Astrocyte (in vitro differentiated cells and primary cell): ENCODE data around the gene COL27A1. TPM values are rescaled to one million over a fixed set of nuclear protein-coding genes. Genes with fewer than 3 reads are reported as not detected.

Source experiments
- DNase-seq: peaks from one replicate; pipeline ENCODE4 v3.0.0-alpha.2; 2010; ENCODE audit warnings: low read depth
- FAIRE-seq: peaks from 2 replicates; lab custom pipeline; 2011; peaks lifted over from hg19 to GRCh38; lab: Jason Lieb, UNC
- H2AFZ ChIP-seq: 2 replicates; pipeline ENCODE4 v1.6.0; 2012; ENCODE audit warnings: low read depth, low read length, inconsistent platforms
- H3K27ac ChIP-seq: 2 replicates; pipeline ENCODE4 v1.5.1; 2011; ENCODE audit warnings: low read depth, low read length, inconsistent platforms
- H3K27me3 ChIP-seq: 2 replicates; pipeline ENCODE4 v1.6.0; 2011; ENCODE audit warnings: low read length, inconsistent platforms; ENCODE audit not compliant: insufficient read depth
- H3K36me3 ChIP-seq: 2 replicates; pipeline ENCODE4 v1.5.1; 2011; ENCODE audit warnings: low read length, inconsistent platforms; ENCODE audit not compliant: insufficient read depth
- H3K4me1 ChIP-seq: 2 replicates; pipeline ENCODE4 v1.5.1; 2011; ENCODE audit warnings: low read length, inconsistent platforms; ENCODE audit not compliant: insufficient read depth
- H3K4me2 ChIP-seq: 2 replicates; pipeline ENCODE4 v1.6.0; 2012; ENCODE audit warnings: low read length, inconsistent platforms
- H3K4me3 ChIP-seq: 2 replicates; pipeline ENCODE4 v1.5.1; 2011; ENCODE audit warnings: low read depth, mild to moderate bottlenecking, low read length, inconsistent platforms; ENCODE audit not compliant: insufficient read depth
- H3K79me2 ChIP-seq: 2 replicates; pipeline ENCODE4 v1.6.0; 2012; ENCODE audit warnings: mild to moderate bottlenecking, low read length, inconsistent platforms; ENCODE audit not compliant: insufficient read depth
- H3K9ac ChIP-seq: 2 replicates; pipeline ENCODE4 v1.6.0; 2012; ENCODE audit warnings: mild to moderate bottlenecking, low read length, inconsistent platforms
- H3K9me3 ChIP-seq: 2 replicates; pipeline ENCODE4 v1.5.1; 2012; ENCODE audit warnings: low read depth, mild to moderate bottlenecking, low read length, inconsistent platforms; ENCODE audit not compliant: insufficient read depth
- H4K20me1 ChIP-seq: 2 replicates; pipeline ENCODE4 v1.6.0; 2012; ENCODE audit warnings: low read length, inconsistent platforms; ENCODE audit not compliant: insufficient read depth
- H3K27ac Mint-ChIP-seq: one replicate; pipeline ENCODE4 v1.8.0; 2021; ENCODE audit warnings: mild to moderate bottlenecking, mixed read lengths; ENCODE audit not compliant: unreplicated experiment
- H3K27me3 Mint-ChIP-seq: one replicate; pipeline ENCODE4 v1.8.0; 2021; ENCODE audit warnings: low read depth, mixed read lengths; ENCODE audit not compliant: unreplicated experiment
- H3K36me3 Mint-ChIP-seq: one replicate; pipeline ENCODE4 v1.8.0; 2021; ENCODE audit warnings: low read depth, mixed read lengths; ENCODE audit not compliant: unreplicated experiment
- H3K4me1 Mint-ChIP-seq: one replicate; pipeline ENCODE4 v1.8.0; 2021; ENCODE audit warnings: low read depth, mixed read lengths; ENCODE audit not compliant: unreplicated experiment
- H3K4me3 Mint-ChIP-seq: one replicate; pipeline ENCODE4 v1.8.0; 2021; ENCODE audit warnings: mild to moderate bottlenecking, moderate library complexity, mixed read lengths; ENCODE audit not compliant: unreplicated experiment
- H3K9me3 Mint-ChIP-seq: one replicate; pipeline ENCODE4 v1.8.0; 2021; ENCODE audit warnings: mild to moderate bottlenecking, mixed read lengths; ENCODE audit not compliant: unreplicated experiment
- EZH2 ChIP-seq: IDR thresholded peaks from 2 replicates; pipeline ENCODE4 v1.6.1; 2012; ENCODE audit warnings: mild to moderate bottlenecking, low read length, inconsistent platforms; ENCODE audit not compliant: insufficient read depth
- total RNA-seq: library from RNA; stranded (reverse); gene quantifications from 2 replicates; pipeline ENCODE4 v1.2.1, GENCODE V29; 2021
- TF ChIP-seq, protein P1 (sequence below): IDR thresholded peaks from 2 replicates; pipeline ENCODE4 v1.5.1; 2011; ENCODE audit warnings: low read depth, mild to moderate bottlenecking, inconsistent platforms, low read length, moderate library complexity; ENCODE audit not compliant: insufficient read depth

Gene COL27A1
- total RNA-seq, 1 donor from 2014 or later: 31.2 TPM

DNA sequence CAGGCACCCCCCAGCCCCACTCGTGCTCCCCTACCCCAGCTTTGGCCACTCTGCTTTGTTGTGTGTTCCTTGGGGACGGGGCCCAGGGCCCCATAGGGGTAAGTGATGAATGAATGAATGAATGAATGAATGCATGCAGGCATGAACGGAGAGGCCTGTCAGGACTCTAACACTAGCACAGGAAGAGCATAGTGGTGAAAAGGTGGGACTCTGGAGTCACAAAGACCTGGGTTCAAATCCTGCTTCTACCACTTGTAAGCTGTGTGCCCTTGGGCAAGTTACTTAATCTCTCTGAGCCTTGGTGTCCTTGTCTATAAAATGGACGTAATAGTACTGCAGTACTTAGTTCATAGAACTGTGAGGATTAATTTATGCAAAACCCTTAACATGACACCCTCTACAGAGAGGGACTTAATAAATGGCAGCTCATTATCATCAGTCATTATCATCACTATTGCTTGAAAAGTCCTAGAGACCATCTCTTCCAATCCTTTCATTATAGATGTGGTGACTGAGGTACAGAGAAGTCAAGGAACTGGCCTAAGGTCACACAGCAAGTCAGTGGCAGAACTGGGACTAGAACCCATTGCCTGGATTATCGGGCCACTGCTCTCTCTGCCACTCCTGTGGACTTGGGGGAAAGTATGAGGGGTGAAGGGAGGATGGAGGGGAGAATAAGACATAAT, 187.6 kb downstream of the COL27A1 start:
- no peaks in the 10 kb centered on the region for H4K20me1 ChIP-seq
- H3K79me2 ChIP-seq: no peaks in the 10 kb centered on the region
- no peak overlapping the region for H3K4me2 ChIP-seq
- DNase-seq (no peak), FAIRE-seq (no peak)
- H3K4me1 ChIP-seq: no peaks in the 10 kb centered on the region
- TF ChIP-seq EZH2: no peak
- TF ChIP-seq, protein P1, sequence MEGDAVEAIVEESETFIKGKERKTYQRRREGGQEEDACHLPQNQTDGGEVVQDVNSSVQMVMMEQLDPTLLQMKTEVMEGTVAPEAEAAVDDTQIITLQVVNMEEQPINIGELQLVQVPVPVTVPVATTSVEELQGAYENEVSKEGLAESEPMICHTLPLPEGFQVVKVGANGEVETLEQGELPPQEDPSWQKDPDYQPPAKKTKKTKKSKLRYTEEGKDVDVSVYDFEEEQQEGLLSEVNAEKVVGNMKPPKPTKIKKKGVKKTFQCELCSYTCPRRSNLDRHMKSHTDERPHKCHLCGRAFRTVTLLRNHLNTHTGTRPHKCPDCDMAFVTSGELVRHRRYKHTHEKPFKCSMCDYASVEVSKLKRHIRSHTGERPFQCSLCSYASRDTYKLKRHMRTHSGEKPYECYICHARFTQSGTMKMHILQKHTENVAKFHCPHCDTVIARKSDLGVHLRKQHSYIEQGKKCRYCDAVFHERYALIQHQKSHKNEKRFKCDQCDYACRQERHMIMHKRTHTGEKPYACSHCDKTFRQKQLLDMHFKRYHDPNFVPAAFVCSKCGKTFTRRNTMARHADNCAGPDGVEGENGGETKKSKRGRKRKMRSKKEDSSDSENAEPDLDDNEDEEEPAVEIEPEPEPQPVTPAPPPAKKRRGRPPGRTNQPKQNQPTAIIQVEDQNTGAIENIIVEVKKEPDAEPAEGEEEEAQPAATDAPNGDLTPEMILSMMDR: no peak
- no peak overlapping the region for H2AFZ ChIP-seq
- no peak overlapping the region for H3K9ac ChIP-seq
- Mint-ChIP-seq H3K27me3 (no peaks in the 10 kb centered on the region), H3K36me3 (peaks cover 40% of the 10 kb centered on the region), H3K4me3 (no peak overlapping the region), H3K27ac (no peak overlapping the region), H3K4me1 (peaks cover 3% of the 10 kb centered on the region), H3K9me3 (peaks cover 2% of the 10 kb centered on the region)
- no peak overlapping the region for H3K4me3 ChIP-seq
- no peak overlapping the region for H3K27ac ChIP-seq
- no peaks in the 10 kb centered on the region for H3K27me3 ChIP-seq
- peaks cover 18% of the 10 kb centered on the region for H3K36me3 ChIP-seq
- no peaks in the 10 kb centered on the region for H3K9me3 ChIP-seq

DNA sequence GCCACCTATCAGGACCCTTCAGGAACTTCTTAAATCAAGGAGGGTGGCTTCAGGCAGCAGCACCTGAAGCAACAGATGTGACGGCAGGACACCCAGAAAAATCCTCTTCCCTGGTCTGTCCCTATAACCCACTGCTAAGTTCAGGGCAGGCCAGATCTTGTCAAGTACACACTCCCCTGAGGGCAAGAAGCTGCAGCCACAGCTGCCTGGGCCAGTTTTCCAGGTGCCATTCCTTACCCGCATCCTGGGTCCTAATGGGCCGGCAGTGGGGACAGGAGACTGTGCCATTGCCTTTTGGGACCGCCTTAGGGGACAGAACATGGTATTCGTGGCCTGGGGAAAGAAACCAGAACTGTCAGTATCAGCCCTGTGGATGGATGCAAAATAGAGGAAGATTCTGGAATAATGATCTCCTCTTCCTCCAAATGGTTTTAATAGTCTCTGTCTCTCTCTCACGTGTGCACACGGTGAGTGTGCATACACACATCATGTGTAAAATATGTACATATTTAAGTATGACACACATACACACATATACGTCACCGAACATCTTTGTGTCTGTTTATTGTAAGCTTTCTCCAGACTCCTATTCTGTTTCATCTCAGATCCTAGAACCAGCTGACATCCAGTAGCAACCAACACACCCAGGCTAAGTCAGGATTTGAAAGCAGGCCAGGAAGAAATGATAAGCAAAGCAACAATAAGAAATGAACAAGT, 188.3 kb downstream of the COL27A1 start:
- Histone ChIP-seq H3K4me3 (no peak overlapping the region), H3K4me2 (no peak overlapping the region), H3K9me3 (no peaks in the 10 kb centered on the region), H2AFZ (no peak overlapping the region), H3K27ac (no peak overlapping the region), H4K20me1 (no peaks in the 10 kb centered on the region), H3K4me1 (peaks cover 6% of the 10 kb centered on the region), H3K27me3 (no peaks in the 10 kb centered on the region), H3K36me3 (peaks cover 18% of the 10 kb centered on the region), H3K79me2 (no peaks in the 10 kb centered on the region), H3K9ac (no peak overlapping the region)
- H3K9me3 Mint-ChIP-seq: peaks cover 2% of the 10 kb centered on the region
- peaks cover 10% of the 10 kb centered on the region for H3K4me1 Mint-ChIP-seq
- DNase-seq (no peak), FAIRE-seq (no peak)
- no peak for TF ChIP-seq EZH2
- TF ChIP-seq, protein P1: no peak
- no peaks in the 10 kb centered on the region for H3K27me3 Mint-ChIP-seq
- H3K27ac Mint-ChIP-seq: no peak overlapping the region
- H3K36me3 Mint-ChIP-seq: peaks cover 43% of the 10 kb centered on the region
- no peak overlapping the region for H3K4me3 Mint-ChIP-seq

DNA sequence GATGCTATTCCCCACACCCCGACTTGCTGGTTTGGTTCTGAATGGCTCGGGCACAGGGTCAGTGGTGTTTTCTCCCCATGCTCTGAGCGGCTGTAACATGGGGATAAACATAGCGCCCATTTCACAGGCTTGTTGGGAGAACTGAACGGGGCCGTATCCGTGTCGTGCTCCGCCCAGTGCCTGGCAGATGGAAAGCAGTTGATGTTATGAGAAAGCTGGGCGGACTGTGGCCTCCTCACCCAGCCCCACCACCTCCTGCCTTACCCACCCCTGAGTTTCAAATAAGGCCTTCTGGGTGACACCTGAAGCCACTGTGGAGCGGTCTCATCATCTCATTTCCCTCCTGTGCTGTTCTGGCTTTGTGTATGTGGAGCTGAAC, 188.8 kb downstream of the COL27A1 start:
- TF ChIP-seq, protein P1: no peak
- TF ChIP-seq EZH2: no peak
- Mint-ChIP-seq H3K36me3 (peaks cover 42% of the 10 kb centered on the region), H3K4me3 (no peak overlapping the region), H3K9me3 (peaks cover 2% of the 10 kb centered on the region), H3K4me1 (peaks cover 15% of the 10 kb centered on the region), H3K27ac (no peak overlapping the region), H3K27me3 (no peaks in the 10 kb centered on the region)
- H3K9me3 ChIP-seq: no peaks in the 10 kb centered on the region
- H4K20me1 ChIP-seq: no peaks in the 10 kb centered on the region
- H3K36me3 ChIP-seq: peaks cover 18% of the 10 kb centered on the region
- no peaks in the 10 kb centered on the region for H3K79me2 ChIP-seq
- no peak overlapping the region for H2AFZ ChIP-seq
- H3K9ac ChIP-seq: no peak overlapping the region
- H3K27me3 ChIP-seq: no peaks in the 10 kb centered on the region
- H3K27ac ChIP-seq: no peak overlapping the region
- no peak for DNase-seq
- no peak overlapping the region for H3K4me2 ChIP-seq
- peaks cover 11% of the 10 kb centered on the region for H3K4me1 ChIP-seq
- FAIRE-seq: no peak
- no peak overlapping the region for H3K4me3 ChIP-seq
